Panc1 (cell line): ENCODE data around the gene MPO. TPM values are rescaled to one million over a fixed set of nuclear protein-coding genes. Genes with fewer than 3 reads are reported as not detected.

Source experiments
- ATAC-seq: fragments of 200-7000 bp; cut with Tn5 transposase; 2 replicates; pipeline ENCODE4 v1.9.1; 2020; ENCODE audit warnings: mild to moderate bottlenecking, moderate library complexity
- BruUV-seq: library from RNA; stranded (reverse); fragments of 400-500 nt; replicated peaks from 2 replicates; lab custom pipeline; 2021; lab: Mats Ljungman, UMichigan
- CTCF ChIA-PET: fragments of 300-600 bp; sonication (Branson Sonifier 250); formaldehyde crosslinking; loops from one replicate; lab custom pipeline; 2022; ENCODE audit warnings: antibody characterized with exemption; lab: Charles Lee
- POLR2A ChIA-PET: fragments of 300-600 bp; sonication (Branson Sonifier 250); formaldehyde crosslinking; loops from one replicate; lab custom pipeline; 2022; ENCODE audit warnings: antibody characterized with exemption; lab: Charles Lee
- DNase-seq: peaks from one replicate; pipeline ENCODE4 v3.0.0-alpha.2; 2010; ENCODE audit warnings: low read depth, low spot score
- H3K27ac ChIP-seq: 2 replicates; pipeline ENCODE4 v1.5.1; 2011; ENCODE audit warnings: mild to moderate bottlenecking, low read length, inconsistent platforms
- H3K27me3 ChIP-seq: fragments of 200-500 bp; sonication (Bioruptor generic); 2 replicates; pipeline ENCODE4 v1.6.0; 2014; ENCODE audit warnings: low read length, inconsistent platforms; ENCODE audit not compliant: control insufficient read depth, insufficient read depth
- H3K36me3 ChIP-seq: fragments of 200-500 bp; sonication (Bioruptor generic); 2 replicates; pipeline ENCODE4 v1.5.1; 2014; ENCODE audit warnings: inconsistent platforms, mild to moderate bottlenecking, low read length, moderate library complexity; ENCODE audit not compliant: control insufficient read depth, insufficient read depth
- H3K4me1 ChIP-seq: 2 replicates; pipeline ENCODE4 v1.5.1; 2011; ENCODE audit warnings: inconsistent platforms, mild to moderate bottlenecking, low read length, moderate library complexity; ENCODE audit not compliant: control insufficient read depth, insufficient read depth
- H3K4me3 ChIP-seq, 2 experiments: 2 replicates each; pipeline ENCODE4 v1.5.1; 2011 to 2012; ENCODE audit warnings: low read depth in 2 of 2, low read length in 2 of 2, mild to moderate bottlenecking in 2 of 2, inconsistent platforms in 1 of 2, moderate library complexity in 1 of 2
- H3K9me3 ChIP-seq: fragments of 200-500 bp; sonication (Bioruptor generic); 2 replicates; pipeline ENCODE4 v1.5.1; 2014; ENCODE audit warnings: low read depth, mild to moderate bottlenecking, inconsistent platforms, low read length, moderate library complexity; ENCODE audit not compliant: control insufficient read depth, insufficient read depth
- CTCF ChIP-seq: fragments of 450-650 bp; IDR thresholded peaks from 2 replicates; pipeline ENCODE4 v1.5.1; 2017; ENCODE audit warnings: mild to moderate bottlenecking
- POLR2AphosphoS5 ChIP-seq: IDR thresholded peaks from 2 replicates; pipeline ENCODE4 v1.6.1; 2012; ENCODE audit warnings: mild to moderate bottlenecking, low read depth, low read length, moderate library complexity
- REST ChIP-seq, 2 experiments: IDR thresholded peaks; 2 replicates each; pipeline ENCODE4 v1.6.1; 2011 to 2012; ENCODE audit warnings: low read depth in 2 of 2, control low read depth in 1 of 2, low read length in 1 of 2, mild to moderate bottlenecking in 1 of 2, moderate library complexity in 1 of 2; ENCODE audit not compliant: insufficient read depth in 1 of 2
- SIN3A ChIP-seq: IDR thresholded peaks from 2 replicates; pipeline ENCODE4 v1.6.1; 2012; ENCODE audit warnings: low read depth, mild to moderate bottlenecking, low read length, moderate library complexity, borderline replicate concordance; ENCODE audit not compliant: insufficient read depth
- TCF7L2 ChIP-seq: IDR thresholded peaks from 2 replicates; pipeline ENCODE4 v1.6.1; 2011; ENCODE audit warnings: mild to moderate bottlenecking, low read depth, low read length, inconsistent platforms
- in situ Hi-C: cut with HindIII; loops from 2 replicates; pipeline ENCODE4 v1.10.0; 2016; ENCODE audit warnings: low sequenced_read_pairs, low pct_unique_long_range_greater_than_20kb
- intact Hi-C: fragments of 100-400 bp; cut with micrococcal nuclease; formaldehyde crosslinking; loops from one replicate; pipeline ENCODE4 v1.10.0; 2022; ENCODE audit not compliant: unreplicated experiment
- total RNA-seq: library from RNA; stranded (reverse); gene quantifications from one replicate; pipeline ENCODE4 v1.2.1, GENCODE V29; 2021; ENCODE audit not compliant: unreplicated experiment

The MPO gene
- total RNA-seq, 1 experiment from 2014 or later: not detected

GRCh38 chr17:58322581-58323185 is 41.9 kb upstream of the MPO start:
- TF ChIP-seq TCF7L2 (no peak), CTCF (no peak), REST (IDR thresholded peaks at IDR 0.05; ENCODE audit: insufficient read depth in 1 of 2, low read depth in 2 of 2, low read length in 1 of 2) (no peak), POLR2AphosphoS5 (no peak), SIN3A (no peak)
- ATAC-seq (no peak), DNase-seq (no peak)
- no TSS peak for BruUV-seq
- Histone ChIP-seq H3K4me1 (no peaks in the 10 kb centered on the region), H3K4me3 (no peak overlapping the region), H3K36me3 (no peaks in the 10 kb centered on the region), H3K9me3 (no peaks in the 10 kb centered on the region), H3K27me3 (no peaks in the 10 kb centered on the region), H3K27ac (no peak overlapping the region)
- intact Hi-C loops: no loop called here
- ChIA-PET CTCF (no interaction called here), POLR2A (no interaction called here)
- in situ Hi-C loops: no loop called here

- no TSS peak for BruUV-seq
- intact Hi-C loops: no loop called here
- no peaks in the 10 kb centered on the region for H3K27me3 ChIP-seq
- H3K4me1 ChIP-seq: no peaks in the 10 kb centered on the region
- POLR2A ChIA-PET: no interaction called here
- no peak for TF ChIP-seq POLR2AphosphoS5
- no peak for TF ChIP-seq TCF7L2
- TF ChIP-seq SIN3A: no peak
- TF ChIP-seq CTCF: no peak
- TF ChIP-seq REST (IDR thresholded peaks at IDR 0.05; ENCODE audit: insufficient read depth in 1 of 2, low read depth in 2 of 2, low read length in 1 of 2): no peak
- CTCF ChIA-PET: interaction anchor here (0.6 kb wide), 1 partner anchor 103 kb away, joined by 5 read pairs; no protein-coding TSS in a partner anchor
- in situ Hi-C loops: no loop called here
- H3K9me3 ChIP-seq: no peaks in the 10 kb centered on the region
- ATAC-seq: no peak
- H3K4me3 ChIP-seq: no peak overlapping the region
- H3K27ac ChIP-seq: no peak overlapping the region
- H3K36me3 ChIP-seq: no peaks in the 10 kb centered on the region
- no peak for DNase-seq
These were observed 41.1 kb upstream of the MPO start for GRCh38 chr17:58321571-58322525.
